Astrocyte (in vitro differentiated cells and primary cell): ENCODE measurements around the gene TMEM221.

ENCODE experiments used
- CTCF ChIP-seq: IDR thresholded peaks from 2 replicates; pipeline ENCODE4 v1.5.1; 2011; ENCODE audit warnings: low read depth, mild to moderate bottlenecking, inconsistent platforms, low read length, moderate library complexity; ENCODE audit not compliant: insufficient read depth
- EZH2 ChIP-seq: IDR thresholded peaks from 2 replicates; pipeline ENCODE4 v1.6.1; 2012; ENCODE audit warnings: mild to moderate bottlenecking, low read length, inconsistent platforms; ENCODE audit not compliant: insufficient read depth

GRCh38 chr19:17488593-17489391 is 40.3 kb upstream of the TMEM221 start:
- TF ChIP-seq EZH2: no peak
- no peak for TF ChIP-seq CTCF
